AML-193 (cell line): Measurements from ENCODE around the gene KCNH2.

Experiments used
- DNase-seq, 2 experiments: peaks; one replicate each; lab custom pipeline; 2025; lab: John Stamatoyannopoulos, UW

Gene KCNH2

DNA sequence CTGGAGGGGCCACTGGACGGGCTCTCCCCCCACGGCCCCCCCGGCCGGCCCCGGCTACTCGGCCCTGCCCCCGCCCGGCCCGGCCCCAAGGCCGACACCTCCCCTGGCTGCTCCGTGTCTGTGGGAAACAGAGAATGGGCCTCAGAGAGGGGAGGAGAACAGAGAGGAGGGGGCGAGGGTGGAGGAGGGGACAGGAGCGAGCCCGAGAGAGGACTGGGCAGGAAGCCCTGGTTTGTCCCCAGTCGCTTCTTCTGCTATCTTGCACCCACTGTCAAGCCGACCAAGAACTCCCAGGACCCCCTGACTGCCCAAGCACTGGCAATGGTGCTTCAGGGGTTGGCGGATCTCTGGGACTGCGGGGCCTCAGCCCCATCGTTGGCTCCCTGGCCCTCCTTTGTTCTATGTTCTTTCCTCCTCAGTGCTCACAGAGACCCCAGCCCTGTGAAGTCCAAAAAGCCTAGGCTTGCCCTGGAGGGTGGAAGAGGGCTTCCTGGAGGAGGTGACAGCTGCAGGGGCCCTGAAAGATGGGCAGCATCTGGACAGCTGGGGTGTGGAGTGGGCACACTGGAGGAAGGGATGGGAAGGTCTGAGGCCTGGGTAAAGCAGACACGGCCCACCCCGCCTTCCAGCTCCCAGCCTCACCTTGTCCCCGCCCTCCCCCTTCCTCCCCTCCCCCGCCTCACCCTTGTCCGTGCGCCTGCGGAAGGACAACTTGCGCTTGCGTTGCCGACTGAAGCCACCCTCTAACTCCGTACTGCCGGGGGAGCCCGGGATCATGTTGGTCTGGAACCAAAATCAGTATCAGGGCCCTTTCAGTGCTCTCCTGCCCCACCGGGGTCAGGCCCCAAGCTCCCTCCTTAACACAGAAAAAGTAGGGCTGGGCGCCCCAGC is 30.1 kb downstream of the KCNH2 start:
- no peak for DNase-seq

DNA sequence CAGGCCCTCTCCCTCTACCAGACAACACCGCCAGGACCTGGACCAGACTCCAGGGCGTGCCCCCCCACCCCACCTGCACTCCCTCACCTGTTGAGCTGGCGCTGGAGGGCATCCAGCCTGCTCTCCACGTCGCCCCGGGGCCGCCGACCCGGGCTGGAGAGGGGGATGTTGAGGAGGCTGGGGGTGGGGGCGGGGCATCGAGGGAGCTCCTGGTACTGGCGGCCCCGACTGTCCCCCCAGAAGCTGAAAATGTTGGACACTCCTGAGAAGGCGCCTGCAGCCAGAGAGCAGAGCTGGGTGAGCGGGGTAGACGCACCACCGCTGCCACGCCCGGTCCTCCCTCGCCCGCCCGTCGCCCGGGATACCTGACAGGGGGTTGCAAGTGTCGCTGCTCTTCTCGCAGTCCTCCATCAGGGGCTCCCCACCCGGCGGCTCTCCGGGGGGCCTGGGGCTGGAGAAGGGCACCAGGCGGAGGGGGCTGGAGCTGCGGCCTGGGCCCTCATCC is 30.8 kb downstream of the KCNH2 start:
- DNase-seq = no peak

DNA sequence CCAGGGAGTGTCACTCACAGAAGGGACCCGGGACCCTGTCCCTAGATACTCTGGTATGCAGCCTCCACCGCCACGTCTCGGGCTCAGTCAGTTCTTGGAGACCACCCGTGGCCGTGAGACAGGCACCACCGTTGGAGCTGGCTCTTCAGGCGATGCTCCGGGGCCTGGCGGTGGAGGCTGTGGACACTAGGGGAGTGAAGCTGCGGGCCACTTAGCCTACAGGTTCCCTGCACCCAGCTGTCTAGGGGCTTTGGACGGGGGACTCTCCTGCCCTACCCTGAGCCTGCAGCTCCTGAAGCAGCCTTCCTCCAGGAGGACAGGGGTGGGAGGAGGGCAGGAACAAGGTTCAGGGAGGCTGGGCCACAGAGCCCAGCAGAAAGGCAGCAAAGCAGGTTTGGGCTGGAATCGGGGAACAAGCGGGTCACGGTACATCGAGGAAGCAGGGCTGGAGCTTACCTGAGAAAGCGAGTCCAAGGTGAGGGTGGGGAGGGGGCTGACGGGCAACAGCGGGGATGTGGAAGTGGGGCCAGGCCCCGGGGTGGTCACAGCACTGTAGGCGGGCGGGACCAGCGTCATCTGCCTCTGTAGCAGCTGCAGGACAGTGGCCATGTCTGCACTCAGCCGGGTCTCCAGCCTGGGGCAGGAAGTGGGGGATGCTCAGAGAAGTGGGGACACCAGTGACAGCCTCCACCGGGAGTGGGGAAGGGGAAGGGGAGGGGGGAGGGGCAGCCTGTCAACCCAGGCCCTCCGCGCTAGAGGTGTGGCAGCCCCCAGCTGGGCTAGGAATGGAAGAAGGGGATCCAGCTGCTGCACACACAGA is 31.5 kb downstream of the KCNH2 start:
- DNase-seq = no peak

DNA sequence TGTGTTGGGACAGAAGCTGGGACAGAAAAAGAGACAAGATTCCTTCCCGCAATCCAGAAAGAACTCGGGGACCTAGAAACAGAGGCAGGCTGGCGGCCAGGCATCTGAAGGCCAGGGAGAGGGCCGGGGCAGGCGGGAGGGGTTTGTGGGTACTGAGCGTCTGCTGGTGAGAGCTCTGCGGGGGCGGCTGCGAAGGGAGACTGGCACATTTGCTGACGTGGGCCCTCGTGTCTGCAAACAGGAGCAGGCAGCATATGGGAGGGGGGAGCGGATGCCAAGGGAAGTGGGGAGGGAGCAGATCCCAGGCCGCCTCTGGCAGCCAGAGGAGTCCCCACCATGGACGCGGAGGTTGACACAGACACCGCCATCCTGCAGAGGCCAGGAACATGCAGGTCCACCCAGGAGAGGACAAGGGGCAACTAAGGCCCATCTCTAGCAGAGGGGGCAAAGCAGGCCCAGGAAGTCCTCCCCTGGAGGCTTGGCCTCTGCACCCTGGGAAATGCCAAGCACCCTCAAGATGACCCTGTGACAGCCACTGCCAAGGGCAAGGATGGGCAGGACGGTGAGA is 32.2 kb downstream of the KCNH2 start:
- no peak for DNase-seq

DNA sequence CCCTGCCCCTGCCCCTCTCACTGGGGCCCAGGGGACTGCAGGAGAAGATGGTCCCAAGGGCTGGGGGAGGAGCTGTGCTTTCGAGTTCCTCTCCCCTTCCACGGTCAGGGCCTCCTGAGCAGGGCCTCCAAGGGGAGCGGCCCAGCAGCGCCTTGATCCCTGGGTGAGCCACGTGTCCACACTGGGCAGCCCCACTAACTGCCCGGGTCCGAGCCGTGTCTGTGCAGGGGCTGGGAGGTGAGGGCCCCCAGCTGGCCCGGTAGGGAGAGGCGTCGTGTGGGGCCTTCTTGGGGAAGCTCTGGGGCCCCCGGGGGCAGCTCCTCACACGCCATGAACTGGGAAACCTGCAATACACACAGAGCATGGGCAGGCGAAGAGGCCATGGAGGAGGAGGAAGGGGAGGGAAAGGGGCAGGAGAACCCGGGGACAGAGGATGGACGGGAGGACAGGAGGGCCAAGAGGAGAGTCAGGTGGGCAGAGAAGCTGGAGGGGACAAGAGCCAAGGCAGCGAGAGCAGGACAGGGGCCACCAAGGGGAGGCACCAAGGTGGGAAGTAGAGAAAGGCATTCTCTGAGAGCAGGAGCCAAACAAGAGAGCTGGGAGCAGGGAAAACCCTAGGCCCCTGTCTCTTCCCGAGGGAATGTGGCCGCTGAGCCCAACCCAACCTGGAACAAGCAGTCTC is 32.8 kb downstream of the KCNH2 start:
- DNase-seq = no peak

DNA sequence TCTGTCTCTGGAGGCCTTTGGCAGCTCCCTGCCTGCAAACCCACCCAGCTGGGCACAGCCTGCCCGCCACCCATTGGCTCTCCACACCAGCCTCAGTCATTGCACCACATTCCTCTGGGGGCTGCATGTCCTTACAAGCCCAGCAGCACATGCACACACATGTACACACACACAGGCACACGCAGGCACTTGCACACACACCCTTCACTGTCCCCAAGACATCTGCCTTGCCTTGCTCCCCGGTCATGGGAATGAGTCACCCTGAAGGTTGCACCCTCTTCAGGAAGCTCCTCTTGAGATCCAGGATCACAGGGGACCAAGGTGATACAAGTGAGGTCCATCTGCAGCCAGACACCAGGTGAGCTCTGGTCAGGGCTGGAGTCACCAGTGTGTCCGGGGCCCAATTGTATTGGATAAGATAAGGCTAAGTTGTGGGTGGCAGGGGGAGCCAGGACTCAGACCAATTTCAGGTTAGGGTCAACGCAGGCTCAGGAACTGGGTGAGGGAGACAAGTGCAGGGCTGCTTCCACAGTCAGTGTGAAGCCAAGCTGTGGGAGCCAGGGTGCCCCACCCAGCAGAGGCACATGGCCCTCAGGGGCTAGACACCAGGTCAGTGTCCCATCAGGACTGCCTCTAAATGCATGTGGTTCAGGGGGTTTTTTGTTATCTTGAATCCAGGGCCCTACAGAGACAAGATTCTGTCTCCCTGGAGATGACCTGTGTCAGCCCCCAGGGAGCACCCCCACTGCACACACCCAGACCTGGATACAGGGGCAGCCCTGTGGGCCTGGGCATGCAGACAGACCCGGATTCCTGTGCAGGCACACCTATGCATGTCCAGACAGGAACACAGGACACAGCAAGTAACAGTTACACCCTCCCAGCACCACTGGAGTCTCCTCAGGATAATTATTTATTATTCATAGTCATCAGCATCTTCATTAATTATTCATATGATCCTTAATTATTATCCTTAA is 33.8 kb downstream of the KCNH2 start:
- no peak for DNase-seq

DNA sequence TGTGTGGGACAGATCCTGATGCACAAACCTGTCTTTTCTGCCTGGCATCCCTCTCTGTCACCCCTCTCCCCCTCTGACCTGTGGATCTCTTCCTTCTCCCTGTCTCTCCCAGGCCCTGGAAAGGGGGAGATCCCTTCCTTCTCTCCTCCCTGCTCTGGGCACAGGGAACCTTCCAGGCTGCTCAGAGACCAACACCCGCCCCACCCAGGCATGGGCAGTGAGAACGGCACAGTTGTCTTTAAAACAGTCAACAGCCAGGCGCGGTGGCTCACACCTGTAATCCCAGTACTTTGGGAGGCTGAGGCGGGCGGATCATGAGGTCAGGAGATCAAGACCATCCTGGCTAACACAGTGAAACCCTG is 34.7 kb downstream of the KCNH2 start:
- DNase-seq = no peak

DNA sequence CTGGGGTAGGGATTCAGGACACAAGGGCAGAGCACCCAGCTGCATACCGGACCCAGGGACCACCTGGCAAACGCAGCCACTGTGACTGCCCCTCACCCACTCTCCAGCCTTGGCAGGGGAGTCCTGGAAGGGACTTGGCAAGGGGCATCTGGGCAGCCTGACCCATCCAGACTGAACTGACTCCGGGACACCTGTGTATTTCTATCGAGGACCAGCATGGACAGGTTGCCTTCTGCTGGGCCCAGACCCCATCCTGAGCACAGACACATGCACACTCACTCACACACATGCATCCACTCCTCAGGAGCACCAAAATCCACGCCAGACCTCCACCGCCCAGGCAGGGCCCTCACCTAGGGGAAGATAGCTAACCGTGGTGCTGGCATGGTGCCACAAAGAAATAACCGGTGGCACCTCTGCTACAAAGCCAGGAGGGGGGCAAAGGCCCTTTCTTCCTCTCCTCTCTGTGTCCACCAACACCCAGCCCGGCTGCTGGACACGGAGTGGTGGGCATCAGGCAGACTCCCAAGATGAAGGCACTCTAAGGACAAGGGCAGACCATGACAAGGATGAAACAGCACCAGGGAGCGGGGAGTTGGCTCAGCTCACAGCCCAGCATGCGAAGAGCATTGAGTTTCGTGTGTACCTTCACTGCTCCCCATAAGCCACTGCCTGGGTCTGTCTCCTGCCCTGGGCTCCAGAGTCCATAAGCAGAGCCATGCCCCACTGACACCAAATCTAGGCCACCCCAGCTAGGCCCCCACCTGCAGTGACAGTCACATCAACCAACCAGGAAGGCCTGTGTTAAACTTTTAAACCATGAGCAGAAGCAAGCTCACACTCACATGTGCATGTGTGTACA is 35.3 kb downstream of the KCNH2 start:
- DNase-seq = no peak

DNA sequence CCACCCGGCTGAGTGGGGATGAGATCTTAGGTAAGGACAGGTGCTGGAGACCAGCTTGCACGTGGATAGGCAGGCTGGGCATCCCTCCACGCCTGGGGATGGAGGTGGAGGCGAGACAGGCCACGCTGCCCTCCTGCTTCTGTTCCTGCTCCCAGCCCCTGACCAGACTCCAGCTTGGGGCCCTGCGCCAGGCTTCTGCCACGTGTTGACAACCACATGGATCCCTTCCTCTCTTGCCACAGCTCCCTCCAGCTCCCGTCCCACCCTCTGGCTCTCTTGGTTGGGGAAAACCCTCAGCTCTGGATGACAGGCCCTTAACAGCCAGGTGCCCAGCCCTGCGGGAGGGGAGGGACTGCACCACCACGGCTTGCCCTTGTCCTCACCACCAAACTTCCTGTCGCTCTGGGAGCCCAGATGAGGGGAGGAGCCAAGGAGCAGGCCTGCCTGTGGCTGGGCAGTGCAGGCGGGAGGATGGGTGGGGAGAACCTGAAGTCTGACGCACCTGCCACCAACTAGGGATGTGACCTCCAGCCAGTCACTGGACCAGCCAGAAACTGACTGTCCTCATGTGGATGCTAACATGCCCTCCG is 36.0 kb downstream of the KCNH2 start:
- no peak for DNase-seq

DNA sequence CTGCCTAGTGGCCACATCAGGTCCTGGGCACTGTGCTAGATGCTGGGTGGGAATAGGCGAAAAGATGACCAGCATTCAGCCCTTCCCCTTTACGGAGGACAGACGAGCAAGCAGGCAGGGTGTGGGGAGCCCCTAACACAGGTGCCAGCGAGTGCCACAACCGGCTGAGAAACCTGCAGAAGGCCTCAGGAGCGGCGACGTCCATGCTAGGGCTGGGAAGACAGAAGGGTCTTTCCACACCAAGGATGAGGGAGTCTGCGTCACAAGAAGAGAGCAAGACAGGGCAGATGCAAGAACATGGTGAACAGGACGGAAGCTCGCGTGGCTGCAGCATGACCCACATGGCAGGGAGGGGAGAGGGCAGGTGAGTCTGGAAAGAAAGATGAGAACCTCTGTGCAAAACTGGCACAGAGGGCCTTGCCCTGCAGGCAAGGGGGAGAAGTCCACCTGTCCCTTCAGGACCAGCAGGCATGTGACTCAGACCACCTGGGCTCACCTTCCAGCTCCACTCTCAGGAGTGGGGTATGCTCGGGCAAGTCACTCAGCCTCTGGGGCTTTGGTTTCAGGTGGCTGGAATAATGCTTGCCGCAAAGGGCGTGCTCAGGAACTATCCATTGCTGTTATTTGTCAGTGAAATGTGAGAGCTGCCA is 36.6 kb downstream of the KCNH2 start:
- DNase-seq = no peak

DNA sequence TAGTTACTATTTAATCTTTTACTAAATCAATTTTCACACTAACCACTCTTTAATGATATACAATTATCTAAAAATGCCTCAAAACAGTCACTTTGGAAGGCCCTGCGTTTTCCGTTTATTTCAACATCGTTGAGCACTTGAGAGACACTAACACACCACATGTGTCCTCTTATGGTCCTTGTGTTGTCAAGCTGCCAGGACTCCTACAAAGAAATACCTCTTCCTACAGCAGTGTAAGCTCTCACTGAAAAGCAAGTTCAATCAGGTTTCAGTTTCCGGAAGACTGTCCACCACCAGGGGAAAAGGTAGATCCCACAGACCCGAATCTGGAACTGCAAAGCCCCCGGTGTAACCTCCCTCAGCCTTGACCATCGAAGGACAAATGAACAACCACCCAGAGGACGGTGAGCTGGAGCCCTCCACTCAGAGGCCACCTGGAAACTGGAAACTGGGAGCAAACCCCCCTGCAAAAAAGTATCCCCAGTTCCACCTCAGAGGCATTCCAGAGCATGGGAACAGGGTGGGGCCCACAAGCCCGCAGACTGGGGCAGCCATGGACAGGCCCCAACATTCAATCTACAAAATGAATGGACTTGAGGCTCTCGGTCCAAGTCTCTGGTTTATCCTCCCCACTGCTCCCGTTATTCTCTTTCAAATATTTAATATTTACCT is 37.6 kb downstream of the KCNH2 start:
- DNase-seq = no peak

DNA sequence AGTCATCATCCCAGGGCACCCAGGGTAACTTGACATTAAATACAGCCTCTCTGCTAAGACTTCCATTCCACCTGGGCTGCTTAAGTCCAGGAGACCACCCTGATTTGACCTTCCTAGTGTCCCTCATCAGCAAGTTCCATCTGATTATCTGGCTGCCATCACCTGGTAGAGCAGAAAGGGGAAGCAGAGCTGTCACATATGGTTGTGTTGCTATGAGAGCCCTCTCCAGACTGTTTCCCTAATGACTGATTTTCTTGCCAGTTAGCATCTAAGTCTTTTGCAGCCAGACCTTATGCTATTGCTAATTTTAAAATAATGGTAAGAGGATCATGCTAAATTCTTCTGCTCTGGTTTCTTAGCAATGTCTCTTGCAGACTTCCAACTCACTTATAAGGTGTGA is 38.7 kb downstream of the KCNH2 start:
- no peak for DNase-seq

DNA sequence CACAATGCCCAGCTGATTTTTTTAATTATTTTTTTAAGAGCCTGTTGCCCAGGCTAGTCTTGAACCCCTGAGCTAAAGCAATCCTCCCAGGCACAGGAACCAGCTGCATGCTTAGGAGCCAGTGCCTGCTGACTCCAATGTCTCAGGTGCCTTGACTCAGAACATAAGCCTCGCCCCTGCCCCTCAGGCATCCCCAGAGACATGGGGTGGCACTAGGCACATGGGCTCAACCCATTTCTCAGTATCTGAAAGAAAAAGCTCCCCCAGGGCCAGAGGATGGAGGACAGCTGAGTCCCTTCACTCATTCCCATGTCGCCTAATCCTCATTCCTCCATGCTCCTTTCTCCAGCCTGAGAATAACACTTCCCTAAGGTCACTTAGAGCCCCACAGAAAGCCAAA is 39.1 kb downstream of the KCNH2 start:
- no peak for DNase-seq

DNA sequence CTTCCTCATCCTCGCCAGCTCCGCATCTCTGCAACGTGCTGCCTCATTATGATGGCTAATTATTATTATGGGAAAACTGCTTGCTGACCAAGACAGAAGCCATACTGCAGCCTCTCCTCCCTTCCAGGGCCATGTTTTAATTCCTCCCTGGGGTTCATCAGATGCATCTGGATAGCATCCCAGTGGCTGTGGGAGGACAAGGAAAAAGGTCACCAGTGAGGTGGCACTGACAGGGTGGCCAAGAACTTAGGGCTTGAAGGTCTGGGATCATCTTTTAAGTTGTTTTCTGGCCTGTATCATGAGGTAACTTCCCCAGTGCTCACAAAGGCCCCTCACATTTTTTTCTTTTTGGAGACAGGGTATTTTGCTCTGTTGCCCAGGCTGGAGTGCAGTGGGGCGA is 39.6 kb downstream of the KCNH2 start:
- DNase-seq = no peak

DNA sequence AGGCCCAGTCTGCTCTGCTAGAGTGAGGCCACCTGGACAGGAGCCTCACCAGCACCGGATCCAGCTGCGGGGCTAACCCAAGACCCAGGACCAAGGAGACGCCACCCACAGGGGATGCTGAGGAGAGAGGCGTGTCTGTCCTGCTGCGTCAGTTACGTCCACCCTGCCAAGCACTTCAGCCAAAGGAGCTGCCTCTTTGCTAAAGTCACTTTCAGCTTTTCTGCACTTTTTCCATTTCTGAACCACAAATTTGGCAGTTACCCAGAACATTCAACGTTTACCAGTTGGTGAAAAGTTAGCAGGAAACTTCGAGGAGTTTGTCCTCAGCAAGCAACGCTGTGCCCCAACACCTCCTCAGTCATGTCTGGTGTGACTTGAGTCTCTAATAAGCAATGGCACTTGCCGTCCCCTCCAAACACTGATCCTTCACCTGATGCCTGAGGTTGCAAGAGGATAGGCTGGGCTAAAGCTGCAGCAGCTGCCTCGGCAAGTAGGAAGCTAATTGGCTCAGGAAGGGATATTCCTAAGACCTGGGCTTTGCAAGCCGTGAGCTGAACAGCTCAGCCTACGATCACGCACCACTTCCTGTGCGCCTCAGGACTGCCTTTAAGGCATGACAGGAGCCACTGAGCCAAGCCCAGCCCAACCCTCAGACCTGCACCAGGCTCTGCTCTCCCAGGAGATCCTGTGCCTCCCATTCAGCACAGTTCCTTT is 40.1 kb downstream of the KCNH2 start:
- no peak for DNase-seq

DNA sequence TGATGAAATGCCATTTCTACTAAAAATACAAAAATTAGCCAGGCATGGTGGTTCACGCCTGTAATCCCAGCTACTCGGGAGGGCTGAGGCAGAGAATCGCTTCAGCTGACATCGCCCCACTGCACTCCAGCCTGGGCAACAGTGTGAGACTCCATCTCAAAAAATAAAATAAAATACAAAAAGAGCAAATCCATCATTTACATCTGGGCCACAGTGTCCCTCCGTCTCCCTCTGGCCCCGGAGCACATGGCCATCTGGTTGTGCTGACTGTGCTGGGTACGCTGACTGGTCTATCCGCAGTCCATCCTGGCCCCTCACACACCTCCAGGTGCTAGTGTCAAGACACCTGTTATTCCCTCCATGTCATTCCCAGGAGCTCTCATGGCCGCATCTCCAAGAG is 42.1 kb downstream of the KCNH2 start:
- no peak for DNase-seq

DNA sequence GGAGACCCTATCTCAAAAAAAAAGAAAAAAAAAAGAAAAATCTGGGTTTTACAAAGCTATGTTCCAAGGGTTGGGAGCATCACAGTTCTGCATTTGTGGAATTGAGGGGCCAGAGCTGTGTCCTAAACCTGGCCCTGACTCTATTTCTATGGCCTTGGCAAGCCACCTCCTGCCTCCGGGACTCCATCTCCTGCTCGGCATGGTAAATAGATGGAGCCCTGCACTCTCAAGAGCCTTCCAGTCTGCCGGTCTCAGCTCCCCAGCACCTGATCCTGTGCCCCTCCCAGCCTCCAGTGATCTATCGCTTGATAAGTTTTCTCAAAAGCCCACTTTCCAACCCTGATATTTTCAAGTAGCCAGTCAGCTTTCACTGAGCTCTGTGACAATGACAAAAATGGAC is 43.0 kb downstream of the KCNH2 start:
- no peak for DNase-seq
